ENCODE data around the gene C16orf89. TPM values are rescaled to one million over a fixed set of nuclear protein-coding genes. Genes with fewer than 3 reads are reported as not detected.

C16orf89 gene
- total RNA-seq, 6 experiments from 2014 or later: not detected

DNA sequence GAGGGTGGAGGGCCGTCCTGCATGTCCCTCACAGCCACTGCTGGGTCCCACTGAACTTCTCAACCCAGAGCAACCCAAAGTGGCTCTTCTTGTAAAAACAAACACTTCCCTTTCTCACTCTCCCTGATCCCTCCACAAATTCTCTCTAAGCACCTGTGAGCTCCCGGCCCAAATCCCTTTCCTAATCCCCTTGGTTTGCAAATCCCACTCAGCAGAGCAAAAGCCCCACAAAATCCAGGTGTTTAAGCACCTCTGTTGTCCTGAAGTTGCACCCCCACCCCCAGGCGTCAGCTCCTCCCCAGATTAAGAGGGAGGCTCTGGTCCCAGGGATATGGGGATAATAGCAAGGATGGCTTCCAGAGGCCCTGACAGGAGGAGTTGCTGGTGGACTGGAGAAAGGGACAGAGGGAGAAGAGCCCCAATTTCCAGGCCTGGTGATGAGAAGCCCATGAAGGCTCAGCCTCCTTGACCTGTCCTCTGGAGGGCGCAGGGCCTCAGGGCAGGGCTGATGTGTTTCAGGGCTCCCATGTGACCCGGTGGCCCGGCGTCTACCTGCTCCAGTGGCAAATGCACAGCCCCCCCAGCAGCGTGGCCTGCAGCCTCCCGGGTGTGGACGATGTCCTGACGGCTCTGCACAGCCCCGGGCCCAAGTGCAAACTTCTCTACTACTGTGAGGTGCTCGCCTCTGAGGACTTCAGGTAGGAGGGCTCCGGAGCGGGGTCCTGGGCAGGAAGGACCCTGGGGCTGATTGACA is 55.0 kb downstream of the C16orf89 start:
- H3K36me3 Mint-ChIP-seq (ENCODE audit: low read depth): peaks cover 4% of the 10 kb centered on the region; the same call in 1 of the 2 replicates
- H3K27ac Mint-ChIP-seq: no peak overlapping the region
- DNase-seq: no peak
- no peaks in the 10 kb centered on the region for H3K4me1 Mint-ChIP-seq (ENCODE audit: low read depth)
- H3K27me3 Mint-ChIP-seq (ENCODE audit: insufficient read depth): peaks cover 38% of the 10 kb centered on the region
- TF ChIP-seq, protein P1, sequence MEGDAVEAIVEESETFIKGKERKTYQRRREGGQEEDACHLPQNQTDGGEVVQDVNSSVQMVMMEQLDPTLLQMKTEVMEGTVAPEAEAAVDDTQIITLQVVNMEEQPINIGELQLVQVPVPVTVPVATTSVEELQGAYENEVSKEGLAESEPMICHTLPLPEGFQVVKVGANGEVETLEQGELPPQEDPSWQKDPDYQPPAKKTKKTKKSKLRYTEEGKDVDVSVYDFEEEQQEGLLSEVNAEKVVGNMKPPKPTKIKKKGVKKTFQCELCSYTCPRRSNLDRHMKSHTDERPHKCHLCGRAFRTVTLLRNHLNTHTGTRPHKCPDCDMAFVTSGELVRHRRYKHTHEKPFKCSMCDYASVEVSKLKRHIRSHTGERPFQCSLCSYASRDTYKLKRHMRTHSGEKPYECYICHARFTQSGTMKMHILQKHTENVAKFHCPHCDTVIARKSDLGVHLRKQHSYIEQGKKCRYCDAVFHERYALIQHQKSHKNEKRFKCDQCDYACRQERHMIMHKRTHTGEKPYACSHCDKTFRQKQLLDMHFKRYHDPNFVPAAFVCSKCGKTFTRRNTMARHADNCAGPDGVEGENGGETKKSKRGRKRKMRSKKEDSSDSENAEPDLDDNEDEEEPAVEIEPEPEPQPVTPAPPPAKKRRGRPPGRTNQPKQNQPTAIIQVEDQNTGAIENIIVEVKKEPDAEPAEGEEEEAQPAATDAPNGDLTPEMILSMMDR (IDR thresholded peaks at IDR 0.05): no peak
- no peak overlapping the region for H3K4me3 Mint-ChIP-seq
- no peaks in the 10 kb centered on the region for H3K9me3 Mint-ChIP-seq

DNA sequence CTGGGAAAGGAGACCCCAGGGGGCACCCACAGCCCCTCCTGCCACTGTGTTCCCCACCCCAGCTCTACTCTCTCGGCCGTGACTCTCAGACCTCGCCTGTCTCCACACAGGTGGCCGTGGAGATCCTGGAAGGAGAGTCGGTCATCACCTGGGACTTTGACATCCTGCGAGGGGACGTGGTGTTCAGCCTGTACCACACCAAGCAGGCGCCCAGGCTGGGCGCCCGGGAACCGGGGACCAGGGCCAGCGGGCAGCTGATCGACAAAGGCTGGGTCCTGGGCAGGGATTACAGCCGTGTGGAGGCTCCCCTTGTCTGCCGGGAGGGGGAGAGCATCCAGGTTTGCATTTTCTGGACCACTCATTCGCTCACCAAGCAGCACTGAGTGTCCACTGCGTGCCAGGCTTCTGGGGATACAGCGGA is 57.4 kb downstream of the C16orf89 start:
- no peak for DNase-seq
- Mint-ChIP-seq H3K9me3 (no peaks in the 10 kb centered on the region), H3K27me3 (ENCODE audit: insufficient read depth) (peaks cover 34% of the 10 kb centered on the region), H3K36me3 (ENCODE audit: low read depth) (peaks cover 4% of the 10 kb centered on the region; the same call in 1 of the 2 replicates), H3K4me1 (ENCODE audit: low read depth) (no peaks in the 10 kb centered on the region), H3K27ac (no peak overlapping the region), H3K4me3 (no peak overlapping the region)
- TF ChIP-seq, protein P1 (IDR thresholded peaks at IDR 0.05): no peak

DNA sequence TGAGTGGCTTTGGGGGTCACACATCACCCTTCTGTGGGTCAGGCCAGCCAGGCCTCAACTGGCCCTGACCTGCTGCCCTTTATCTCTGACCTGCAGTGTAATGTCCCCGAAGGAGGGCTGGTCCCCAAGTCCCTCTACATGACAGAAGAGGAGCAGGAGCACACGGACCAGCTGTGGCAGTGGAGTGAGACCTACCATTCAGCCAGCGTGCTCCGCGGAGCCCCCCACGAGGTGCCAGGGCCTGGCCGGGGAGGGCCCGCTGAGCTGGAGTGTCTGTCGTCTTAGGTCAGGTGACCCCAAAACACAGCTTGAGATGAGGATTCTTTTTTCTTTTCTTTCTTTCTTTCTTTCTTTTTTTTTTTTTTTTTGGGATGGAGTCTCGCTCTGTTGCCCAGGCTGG is 58.5 kb downstream of the C16orf89 start:
- TF ChIP-seq, protein P1 (IDR thresholded peaks at IDR 0.05): no peak
- H3K9me3 Mint-ChIP-seq: no peaks in the 10 kb centered on the region
- no peak for DNase-seq
- H3K27ac Mint-ChIP-seq: no peak overlapping the region
- H3K27me3 Mint-ChIP-seq (ENCODE audit: insufficient read depth): peaks cover 30% of the 10 kb centered on the region
- H3K36me3 Mint-ChIP-seq (ENCODE audit: low read depth): peaks cover 4% of the 10 kb centered on the region; the same call in 1 of the 2 replicates
- H3K4me3 Mint-ChIP-seq: no peak overlapping the region
- H3K4me1 Mint-ChIP-seq (ENCODE audit: low read depth): no peaks in the 10 kb centered on the region

GRCh38 chr16:5006348-5007193 is 59.2 kb downstream of the C16orf89 start:
- peaks cover 4% of the 10 kb centered on the region; the same call in 1 of the 2 replicates for H3K36me3 Mint-ChIP-seq (ENCODE audit: low read depth)
- no peak overlapping the region for H3K27ac Mint-ChIP-seq
- no peak for DNase-seq
- no peaks in the 10 kb centered on the region for H3K4me1 Mint-ChIP-seq (ENCODE audit: low read depth)
- peaks cover 31% of the 10 kb centered on the region for H3K27me3 Mint-ChIP-seq (ENCODE audit: insufficient read depth)
- H3K9me3 Mint-ChIP-seq: no peaks in the 10 kb centered on the region
- TF ChIP-seq, protein P1 (IDR thresholded peaks at IDR 0.05): no peak
- H3K4me3 Mint-ChIP-seq: no peak overlapping the region

GRCh38 chr16:5005916-5006315 is 59.8 kb downstream of the C16orf89 start:
- Mint-ChIP-seq H3K27ac (no peak overlapping the region), H3K9me3 (no peaks in the 10 kb centered on the region), H3K4me1 (ENCODE audit: low read depth) (no peaks in the 10 kb centered on the region), H3K36me3 (ENCODE audit: low read depth) (peaks cover 4% of the 10 kb centered on the region; the same call in 1 of the 2 replicates), H3K4me3 (no peak overlapping the region), H3K27me3 (ENCODE audit: insufficient read depth) (peaks cover 36% of the 10 kb centered on the region)
- no peak for DNase-seq
- TF ChIP-seq, protein P1 (IDR thresholded peaks at IDR 0.05): no peak
